Measurements from ENCODE around the gene ABCG2.

ABCG2 gene

GRCh38 chr4:88062843-88063242, 95.6 kb downstream of the ABCG2 start:
- no peak for DNase-seq

GRCh38 chr4:88062311-88062710, 96.1 kb downstream of the ABCG2 start:
- no peak for DNase-seq

DNA sequence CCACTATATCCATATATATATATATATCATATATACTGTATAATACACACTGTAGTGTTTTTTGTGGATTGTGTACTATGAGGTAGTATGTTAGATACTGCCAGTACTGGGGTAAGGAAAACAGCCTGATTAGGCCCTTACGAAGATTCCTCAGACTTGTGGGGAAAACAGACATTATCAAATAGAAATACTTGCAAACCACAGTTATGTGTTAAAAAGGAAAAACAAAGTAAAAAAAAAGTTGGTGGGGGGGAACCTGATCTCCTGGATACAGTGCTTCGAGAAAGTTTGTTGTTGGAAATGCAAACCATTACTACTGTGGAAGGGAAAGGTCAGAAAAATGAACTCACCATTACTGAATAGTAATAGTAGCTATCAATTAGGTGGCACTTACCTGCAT, 98.0 kb downstream of the ABCG2 start:
- no peak for DNase-seq

- DNase-seq, result no peak
Measured at GRCh38 chr4:88059766-88060165, 98.7 kb downstream of the ABCG2 start.

DNA sequence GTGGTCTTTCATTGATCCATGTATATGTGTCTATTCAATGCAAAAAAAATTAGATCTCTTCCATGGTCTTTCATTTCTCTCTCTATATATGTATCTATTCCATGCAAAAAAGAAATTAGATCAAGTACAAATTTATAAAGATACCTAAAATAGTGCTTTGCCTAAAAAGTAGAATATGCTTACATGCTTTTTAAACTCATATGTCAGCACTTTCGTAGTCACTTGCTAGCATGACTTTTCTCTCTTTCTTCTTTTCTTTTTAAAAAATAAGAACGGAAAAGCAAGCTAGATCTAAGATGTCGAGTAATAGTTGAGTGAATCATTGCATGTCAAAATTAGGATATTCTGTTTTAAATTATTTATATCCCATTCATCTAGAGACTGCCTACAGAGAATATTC, 100.1 kb downstream of the ABCG2 start:
- DNase-seq, result no peak

DNA sequence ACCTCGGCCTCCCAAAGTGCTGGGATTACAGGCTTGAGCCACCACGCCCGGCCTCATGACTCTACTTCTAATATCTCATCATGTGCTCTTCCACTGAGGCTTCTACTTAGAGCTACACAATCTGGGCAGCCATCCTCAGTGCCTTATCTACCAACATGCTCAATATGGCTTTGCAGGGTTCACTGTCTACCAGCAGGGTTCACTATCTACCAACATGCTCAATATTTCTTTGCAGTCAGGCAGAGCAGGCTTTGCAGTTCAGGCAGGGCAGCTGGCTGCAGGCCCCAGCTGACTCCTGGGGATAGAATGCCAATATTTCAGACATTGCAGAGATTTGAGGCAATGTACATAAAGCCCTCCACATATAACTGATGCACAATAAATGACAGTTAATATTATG, 103.5 kb downstream of the ABCG2 start:
- peak; percentile 44 for DNase-seq

DNA sequence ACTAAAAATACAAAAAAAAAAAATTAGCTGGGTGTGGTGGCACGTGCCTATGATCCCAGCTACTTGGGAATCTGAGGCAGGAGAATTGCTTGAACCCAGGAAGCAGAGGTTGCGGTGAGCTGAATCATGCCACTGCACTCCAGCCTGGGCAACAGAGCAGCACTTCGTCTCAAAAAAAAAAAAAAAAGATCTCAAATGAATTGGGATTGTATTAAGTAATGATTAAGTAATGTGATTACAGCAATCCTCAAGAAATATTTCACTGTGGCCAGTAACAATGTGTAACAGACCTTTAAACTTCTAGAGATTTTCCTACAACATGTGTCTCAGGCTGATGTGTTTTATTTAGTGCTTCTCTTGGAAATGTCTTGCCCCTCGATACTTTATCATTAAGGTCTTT, 104.2 kb downstream of the ABCG2 start:
- no peak for DNase-seq

- no peak for DNase-seq
Measured at GRCh38 chr4:88045021-88045420, 113.4 kb downstream of the ABCG2 start.

DNA sequence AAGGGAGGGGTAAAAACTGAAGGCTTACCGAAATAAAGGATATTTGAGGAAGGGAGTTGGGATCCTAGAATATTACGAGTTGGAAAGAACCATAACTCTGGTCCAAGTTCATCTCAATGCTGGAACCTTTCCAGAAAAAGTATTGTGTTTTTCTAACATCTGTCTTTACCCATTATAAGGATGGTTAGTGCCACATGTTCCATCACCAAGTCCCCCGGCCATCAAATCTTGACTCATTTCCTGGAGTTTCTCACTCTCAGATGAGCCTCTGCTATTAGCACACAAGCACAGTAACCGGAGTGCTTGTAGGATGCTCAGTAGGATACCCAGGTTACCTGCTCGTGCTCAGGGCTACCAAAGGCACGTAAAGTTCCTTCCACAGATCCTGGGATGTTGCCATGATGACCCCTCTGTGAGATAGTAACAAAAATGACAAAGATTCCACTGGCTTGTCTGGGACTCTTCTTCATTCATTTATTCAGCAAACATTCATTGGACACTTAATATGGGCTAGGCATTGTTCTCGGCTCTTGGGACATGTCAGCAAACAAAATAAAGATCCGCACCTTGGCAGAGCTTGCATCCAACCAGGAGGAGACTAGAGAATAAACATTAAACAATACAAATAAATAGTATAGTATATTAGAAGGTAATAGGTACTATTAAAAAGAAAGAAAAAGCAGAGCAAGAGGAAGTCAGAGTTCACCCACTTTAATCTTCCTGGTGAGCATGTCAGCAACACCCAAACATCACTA, 114.7 kb downstream of the ABCG2 start:
- no peak for DNase-seq

DNA sequence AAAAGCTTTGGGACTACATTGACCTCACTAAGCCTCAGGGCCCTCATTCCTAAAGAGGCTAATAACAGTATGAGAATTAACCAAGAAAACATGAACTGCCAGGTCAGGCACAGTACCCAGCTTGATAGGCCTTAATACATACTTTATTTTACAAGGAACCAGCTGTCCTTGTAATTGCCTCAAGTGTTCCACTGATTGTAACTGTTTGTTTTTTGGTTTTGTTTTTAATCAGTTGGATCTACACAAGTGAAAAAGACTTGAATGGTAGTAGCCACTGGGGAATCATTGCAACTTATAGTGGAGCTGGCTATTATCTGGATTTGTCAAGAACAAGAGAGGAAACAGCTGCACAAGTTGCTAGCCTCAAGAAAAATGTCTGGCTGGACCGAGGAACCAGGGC, 115.4 kb downstream of the ABCG2 start:
- DNase-seq, result no peak

DNA sequence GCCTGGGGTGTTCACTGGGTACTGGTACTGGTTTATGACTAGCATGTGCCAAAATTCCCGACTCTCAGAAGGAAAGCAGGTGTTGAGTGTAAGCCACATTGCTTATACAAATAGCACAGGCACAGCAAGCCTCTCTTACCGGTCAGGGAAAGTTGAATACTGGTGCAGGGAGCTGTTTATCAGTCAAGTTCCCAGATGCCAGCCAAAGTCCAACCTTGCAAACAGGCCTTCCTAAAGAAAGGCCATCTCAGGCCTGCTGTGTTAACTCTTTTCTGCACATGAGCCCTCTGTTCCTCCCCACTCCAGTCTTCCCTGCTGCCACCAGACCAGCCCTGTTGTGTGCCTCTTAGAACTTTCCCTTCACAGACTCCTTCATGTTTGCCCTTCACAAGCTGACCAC, 116.8 kb downstream of the ABCG2 start:
- DNase-seq, result no peak

- no peak for DNase-seq
Measured at GRCh38 chr4:88040707-88041106, 117.7 kb downstream of the ABCG2 start.
